Right lobe of liver (tissue), 4 donors: Measurements from ENCODE around the gene CPN1.

Experiments used
- POLR2A ChIP-seq: fragments of 450-650 bp; IDR thresholded peaks from one replicate; pipeline ENCODE4 v1.6.1; 2017; ENCODE audit warnings: antibody characterized with exemption, mild to moderate bottlenecking
- TF ChIP-seq, protein P1 (sequence below), 4 donors: fragments of 200-600 bp in 3 of 4; fragments of 450-650 bp in 1 of 4; IDR thresholded peaks; one replicate each; pipeline versions ENCODE4 v1.5.1 to v1.8.0; 2016 to 2022; ENCODE audit warnings: antibody characterized with exemption in 4 of 4, mild to moderate bottlenecking in 2 of 4
- donor health status: DM: no; HTN: no; CAD: no.
- donor health status: DM: no; HTN: no; CAD: no.
- donor health status: DM: no; HTN: yes; CAD: no.

DNA sequence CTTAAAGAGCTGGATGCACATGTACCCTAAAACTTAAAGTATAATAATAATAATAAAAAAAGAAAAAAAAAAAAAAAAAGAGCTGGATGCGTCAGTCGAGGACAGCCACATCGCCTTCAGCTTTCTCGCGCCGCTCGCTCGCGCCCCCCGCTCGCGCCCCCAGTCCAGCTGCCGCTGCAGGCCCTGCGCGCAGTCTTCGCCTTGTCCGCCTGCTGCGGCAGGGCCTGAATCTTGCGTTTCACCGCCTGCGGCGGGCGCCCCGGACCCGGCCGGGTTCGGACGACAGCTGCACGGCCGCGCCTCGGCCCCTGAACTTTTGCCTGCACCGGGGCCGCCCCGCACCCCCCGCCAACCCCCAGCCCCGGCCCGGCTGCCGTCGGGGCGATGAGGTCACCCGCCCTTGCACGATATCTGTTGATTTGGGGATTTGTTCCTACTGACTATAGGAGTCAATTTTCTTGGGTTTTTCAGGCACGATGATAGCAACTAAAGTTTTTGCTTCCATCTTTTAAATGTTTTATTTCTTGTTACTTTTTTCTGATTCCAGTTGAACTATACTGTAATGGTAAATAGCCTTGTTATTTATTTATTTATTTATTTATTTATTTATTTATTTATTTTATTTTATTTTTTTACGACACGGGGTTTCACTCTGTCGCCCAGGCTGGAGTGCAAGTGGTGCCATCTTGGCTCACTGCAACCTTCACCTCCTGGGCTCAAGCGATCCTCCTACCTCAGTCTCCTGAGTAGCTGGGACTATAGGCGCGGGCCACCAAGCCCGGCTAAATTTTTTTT, 33.5 kb upstream of the CPN1 start:
- no peak for TF ChIP-seq POLR2A
- TF ChIP-seq, protein P1, sequence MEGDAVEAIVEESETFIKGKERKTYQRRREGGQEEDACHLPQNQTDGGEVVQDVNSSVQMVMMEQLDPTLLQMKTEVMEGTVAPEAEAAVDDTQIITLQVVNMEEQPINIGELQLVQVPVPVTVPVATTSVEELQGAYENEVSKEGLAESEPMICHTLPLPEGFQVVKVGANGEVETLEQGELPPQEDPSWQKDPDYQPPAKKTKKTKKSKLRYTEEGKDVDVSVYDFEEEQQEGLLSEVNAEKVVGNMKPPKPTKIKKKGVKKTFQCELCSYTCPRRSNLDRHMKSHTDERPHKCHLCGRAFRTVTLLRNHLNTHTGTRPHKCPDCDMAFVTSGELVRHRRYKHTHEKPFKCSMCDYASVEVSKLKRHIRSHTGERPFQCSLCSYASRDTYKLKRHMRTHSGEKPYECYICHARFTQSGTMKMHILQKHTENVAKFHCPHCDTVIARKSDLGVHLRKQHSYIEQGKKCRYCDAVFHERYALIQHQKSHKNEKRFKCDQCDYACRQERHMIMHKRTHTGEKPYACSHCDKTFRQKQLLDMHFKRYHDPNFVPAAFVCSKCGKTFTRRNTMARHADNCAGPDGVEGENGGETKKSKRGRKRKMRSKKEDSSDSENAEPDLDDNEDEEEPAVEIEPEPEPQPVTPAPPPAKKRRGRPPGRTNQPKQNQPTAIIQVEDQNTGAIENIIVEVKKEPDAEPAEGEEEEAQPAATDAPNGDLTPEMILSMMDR (IDR thresholded peaks at IDR 0.05), result no peak
